Kidney epithelial cell (primary cell): ENCODE data around the gene SRRM3. TPM values are rescaled to one million over a fixed set of nuclear protein-coding genes. Genes with fewer than 3 reads are reported as not detected.

Experiments used
- DNase-seq: peaks from one replicate; pipeline ENCODE4 v3.0.0-alpha.2; 2010; ENCODE audit warnings: low read depth
- H3K27me3 ChIP-seq: 2 replicates; pipeline ENCODE4 v1.6.0; 2011; ENCODE audit warnings: low read length; ENCODE audit not compliant: control insufficient read depth, insufficient read depth
- H3K36me3 ChIP-seq: 2 replicates; pipeline ENCODE4 v1.5.1; 2011; ENCODE audit warnings: low read length; ENCODE audit not compliant: control insufficient read depth, insufficient read depth
- H3K4me3 ChIP-seq: 2 replicates; pipeline ENCODE4 v1.5.1; 2011; ENCODE audit warnings: low read depth, mild to moderate bottlenecking, control low read depth, low read length
- CTCF ChIP-seq: IDR thresholded peaks from 2 replicates; pipeline ENCODE4 v1.5.1; 2011; ENCODE audit warnings: mild to moderate bottlenecking, moderate library complexity, low read length, control low read depth, inconsistent platforms; ENCODE audit not compliant: insufficient read depth, poor library complexity, severe bottlenecking
- total RNA-seq: library from RNA; depleted of rRNA; stranded (reverse); fragments of >200 nt; gene quantifications from 2 replicates; pipeline ENCODE4 v1.2.3, GENCODE V29; 2015

Gene SRRM3
- total RNA-seq, 1 donor from 2014 or later = 0.21 TPM

DNA sequence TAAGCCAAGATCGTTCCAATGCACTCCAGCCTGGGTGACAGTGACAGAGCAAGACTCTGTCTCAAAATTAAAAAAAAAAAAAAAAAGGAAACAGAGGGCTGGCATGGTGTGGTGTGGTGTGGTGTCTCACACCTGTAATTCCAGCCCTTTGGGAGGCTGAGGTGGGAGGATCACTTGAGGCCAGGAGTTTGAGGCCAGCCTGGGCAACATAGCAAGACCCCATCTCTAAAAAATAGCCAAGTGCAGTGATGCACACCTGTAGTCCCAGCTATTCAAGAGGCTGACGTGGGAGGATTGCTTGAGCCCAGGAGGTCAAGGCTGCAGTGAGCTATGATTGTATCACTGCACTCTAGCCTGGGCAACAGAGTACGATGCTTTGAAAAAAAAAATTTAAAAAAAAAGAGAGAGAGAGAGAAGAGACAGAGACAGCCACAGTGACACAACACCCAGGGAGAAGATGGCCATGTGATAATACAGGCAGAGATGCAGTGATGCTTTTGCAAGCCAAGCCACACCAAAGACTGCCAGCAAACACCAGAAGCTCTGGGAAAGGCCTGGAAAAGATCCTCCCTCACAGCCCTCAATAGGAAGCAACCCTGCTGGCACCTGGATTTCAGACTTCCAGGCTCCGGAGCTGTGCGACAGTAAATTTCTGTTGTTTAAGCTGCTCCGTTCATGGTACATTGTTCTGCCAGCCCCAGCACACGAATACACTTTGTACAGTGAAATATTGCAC, 19.3 kb upstream of the SRRM3 start:
- no peak for TF ChIP-seq CTCF
- DNase-seq = no peak
- no peak overlapping the region for H3K4me3 ChIP-seq
- H3K36me3 ChIP-seq = no peaks in the 10 kb centered on the region
- H3K27me3 ChIP-seq = peaks cover 4% of the 10 kb centered on the region

DNA sequence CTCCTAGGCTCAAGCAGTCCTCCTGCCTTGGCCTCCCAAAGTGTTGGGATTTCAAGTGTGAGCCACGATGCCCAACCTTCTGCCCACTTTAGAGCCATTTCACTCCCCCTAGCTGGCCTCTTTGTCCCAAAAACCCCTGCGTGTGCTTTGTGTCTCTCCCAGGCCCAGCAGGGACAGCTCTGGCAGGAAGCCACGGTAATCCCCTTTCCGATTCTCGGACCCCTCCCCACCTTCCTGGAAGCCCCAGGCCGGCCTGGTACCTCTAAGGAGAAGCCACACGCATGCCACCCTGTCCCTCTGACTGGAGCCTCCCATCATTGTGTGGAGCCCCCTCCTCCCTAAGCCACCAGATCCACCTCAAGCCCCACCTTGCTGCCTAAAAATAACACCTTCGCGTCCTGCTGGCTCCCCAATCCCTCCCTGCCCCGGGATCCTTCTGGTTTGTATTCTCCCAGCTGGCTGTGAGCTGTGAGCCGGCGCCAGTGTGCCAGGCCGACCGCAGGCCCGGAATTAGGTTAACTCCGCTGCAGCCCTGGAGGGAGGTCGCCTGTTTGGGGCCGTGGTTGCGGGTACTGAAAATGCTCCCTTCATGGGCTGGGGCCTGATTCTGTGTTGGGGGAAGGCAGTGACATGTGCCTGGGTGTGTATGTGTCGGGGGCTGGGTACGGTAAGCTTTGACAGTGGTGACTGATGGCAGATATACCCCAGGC, 16.4 kb upstream of the SRRM3 start:
- Histone ChIP-seq H3K27me3 (peaks cover 4% of the 10 kb centered on the region), H3K4me3 (no peak overlapping the region), H3K36me3 (no peaks in the 10 kb centered on the region)
- DNase-seq = no peak
- no peak for TF ChIP-seq CTCF

- H3K4me3 ChIP-seq = no peak overlapping the region
- H3K27me3 ChIP-seq = peaks cover 4% of the 10 kb centered on the region
- DNase-seq = no peak
- H3K36me3 ChIP-seq = no peaks in the 10 kb centered on the region
- TF ChIP-seq CTCF = no peak
Observed at GRCh38 chr7:76187272-76187671, 14.4 kb upstream of the SRRM3 start.

DNA sequence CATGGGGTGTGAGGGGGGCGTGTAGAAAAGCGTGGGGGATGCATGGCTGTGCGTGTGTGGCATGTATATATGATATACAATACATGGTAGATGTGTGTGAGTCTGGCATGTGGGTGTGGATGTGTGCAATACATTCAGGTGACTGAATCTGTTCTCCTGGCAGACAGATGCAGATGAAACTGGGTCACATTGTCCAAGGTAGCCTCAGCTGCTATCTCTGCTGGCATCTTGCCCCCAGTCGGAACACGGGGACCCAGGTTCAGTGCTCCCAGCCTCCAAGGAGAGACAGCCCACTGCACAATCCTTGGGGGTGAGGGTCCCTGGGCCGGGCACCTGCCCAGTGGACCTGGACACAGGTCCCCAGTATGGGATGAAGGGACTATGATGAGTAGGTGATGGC, 12.4 kb upstream of the SRRM3 start:
- no peak for TF ChIP-seq CTCF
- Histone ChIP-seq H3K27me3 (peaks cover 6% of the 10 kb centered on the region), H3K36me3 (no peaks in the 10 kb centered on the region), H3K4me3 (no peak overlapping the region)
- DNase-seq = no peak

DNA sequence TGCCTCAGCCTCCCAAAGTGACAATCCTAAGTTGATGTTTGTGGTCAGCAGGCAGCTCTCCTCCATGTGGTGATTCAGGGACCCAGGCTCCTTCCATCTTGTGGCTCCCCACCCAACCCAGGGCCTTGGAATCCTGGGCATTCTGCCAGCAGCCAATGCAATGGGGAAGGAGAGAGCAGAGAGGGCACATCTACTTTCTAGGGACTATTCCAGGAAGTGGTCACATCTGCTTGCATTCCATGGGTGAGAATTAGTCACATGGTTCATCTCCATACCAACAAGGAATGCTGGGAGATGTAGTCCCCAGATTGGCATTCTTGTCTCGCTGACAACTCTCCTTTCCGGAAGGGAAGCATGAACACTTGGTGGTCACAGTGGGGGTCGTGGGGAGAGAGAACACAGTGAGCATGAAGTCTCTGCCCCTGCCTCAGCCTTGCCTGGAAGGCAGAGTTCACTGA, 9.9 kb upstream of the SRRM3 start:
- DNase-seq = no peak
- peaks cover 2% of the 10 kb centered on the region for H3K27me3 ChIP-seq
- H3K4me3 ChIP-seq = no peak overlapping the region
- no peak for TF ChIP-seq CTCF
- H3K36me3 ChIP-seq = no peaks in the 10 kb centered on the region
